HG03460 (cell line): ENCODE measurements around the gene ETV3L.
A peak's percentile ranks its signal among the peaks of the same experiment; 100 is the strongest.

Source experiments
- ATAC-seq: cut with Tn5 transposase; IDR thresholded peaks from one replicate; pipeline ENCODE4 v1.9.1; 2021; ENCODE audit not compliant: unreplicated experiment

Gene ETV3L

GRCh38 chr1:157099633-157100009, at the start of gene ETV3L:
ETV3L (minus strand) TSS chr1:157099808; CDS start chr1:157099523, 285 bp downstream.
- no peak for ATAC-seq

GRCh38 chr1:157147906-157148700, 48.5 kb upstream of the ETV3L start:
- ATAC-seq: no peak

DNA sequence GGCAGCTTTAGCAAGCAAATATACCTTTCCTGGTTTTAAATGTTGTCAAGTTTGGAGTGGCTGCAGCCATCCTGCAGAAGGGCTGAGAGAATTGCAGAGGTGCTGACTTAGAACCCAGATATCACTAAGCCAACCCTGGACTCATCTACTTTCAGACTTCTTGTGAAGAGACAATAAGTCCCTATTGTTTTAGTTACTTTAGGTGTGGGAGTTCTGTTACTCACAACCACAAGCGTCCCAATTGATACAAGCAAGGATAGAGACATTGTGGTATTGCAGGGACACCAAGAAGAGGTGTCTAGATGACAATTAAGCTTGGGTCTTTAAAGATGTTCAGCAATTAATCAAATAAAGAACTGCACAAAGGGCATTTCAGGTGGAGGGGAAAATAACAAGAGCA, 47.4 kb upstream of the ETV3L start:
- no peak for ATAC-seq

DNA sequence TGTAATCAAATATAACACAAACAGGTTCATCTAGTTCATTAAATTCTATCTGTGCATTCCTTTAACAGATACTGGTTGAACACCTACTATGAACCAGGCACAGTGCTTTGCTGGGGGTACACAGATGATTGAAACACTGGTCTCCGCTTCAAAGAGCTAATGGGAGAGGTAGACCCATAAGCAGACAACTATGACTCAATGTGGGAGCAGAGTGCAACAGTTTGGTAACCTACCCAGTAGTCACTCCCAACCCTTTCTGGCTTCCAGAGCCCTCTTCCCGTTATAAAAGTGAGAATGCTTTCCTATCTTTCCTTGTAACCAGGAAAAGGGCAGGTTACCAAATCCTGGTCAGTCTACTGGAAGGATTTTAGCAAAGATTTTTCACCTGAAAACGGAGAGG, 46.6 kb upstream of the ETV3L start:
- ATAC-seq: no peak

GRCh38 chr1:157145076-157145475, 45.5 kb upstream of the ETV3L start:
- ATAC-seq: no peak

- ATAC-seq: no peak
These were observed 44.9 kb upstream of the ETV3L start for GRCh38 chr1:157144509-157144908.

DNA sequence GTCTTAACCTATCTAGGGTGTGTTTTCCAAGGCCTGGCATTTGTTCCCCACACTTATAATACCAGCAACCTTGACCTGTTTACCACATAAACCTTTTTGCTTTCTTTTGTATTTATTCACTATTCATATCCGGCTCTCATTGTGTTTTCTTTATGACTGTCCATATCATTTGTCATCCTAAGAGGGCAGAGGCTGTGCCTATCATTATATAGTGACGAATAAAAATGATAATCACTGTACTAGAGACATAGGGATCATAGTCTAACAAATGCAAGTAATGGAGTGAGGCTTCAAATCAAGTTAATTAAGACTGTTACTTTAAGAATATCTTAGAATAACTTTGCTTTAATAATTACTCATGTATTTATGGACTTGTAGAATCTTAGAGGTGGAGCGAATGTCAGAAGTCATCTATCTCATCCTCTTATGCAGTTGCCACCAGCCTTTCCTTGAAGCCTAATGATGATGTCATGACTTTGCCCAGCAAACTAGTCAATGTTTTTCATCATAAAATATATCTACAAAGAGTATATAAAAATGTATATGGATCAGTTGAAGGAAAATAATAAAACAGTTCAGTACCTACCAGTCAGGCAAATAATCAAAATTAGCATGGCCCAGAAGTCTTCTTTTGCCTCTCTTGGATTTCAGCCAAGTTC, 43.3 kb upstream of the ETV3L start:
- ATAC-seq: no peak

DNA sequence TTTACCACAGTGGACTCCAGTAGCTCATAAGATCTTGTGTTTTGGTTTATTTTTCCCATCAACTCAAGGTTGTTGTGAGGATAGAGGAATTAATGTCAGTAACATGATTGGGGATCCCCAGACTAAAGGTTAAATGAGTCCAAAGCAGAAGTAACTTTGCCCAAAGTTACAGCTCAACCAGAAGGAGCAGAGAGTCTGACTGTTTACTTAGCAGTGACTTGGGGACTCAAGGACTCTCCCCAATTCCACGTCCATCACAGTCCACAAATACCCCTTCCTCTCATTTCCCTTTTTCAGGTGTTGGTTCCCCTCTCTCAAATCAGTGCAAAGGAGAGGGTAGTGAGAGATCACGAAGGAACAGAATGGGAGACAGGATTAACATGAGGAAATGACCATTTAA, 42.6 kb upstream of the ETV3L start:
- ATAC-seq: no peak

DNA sequence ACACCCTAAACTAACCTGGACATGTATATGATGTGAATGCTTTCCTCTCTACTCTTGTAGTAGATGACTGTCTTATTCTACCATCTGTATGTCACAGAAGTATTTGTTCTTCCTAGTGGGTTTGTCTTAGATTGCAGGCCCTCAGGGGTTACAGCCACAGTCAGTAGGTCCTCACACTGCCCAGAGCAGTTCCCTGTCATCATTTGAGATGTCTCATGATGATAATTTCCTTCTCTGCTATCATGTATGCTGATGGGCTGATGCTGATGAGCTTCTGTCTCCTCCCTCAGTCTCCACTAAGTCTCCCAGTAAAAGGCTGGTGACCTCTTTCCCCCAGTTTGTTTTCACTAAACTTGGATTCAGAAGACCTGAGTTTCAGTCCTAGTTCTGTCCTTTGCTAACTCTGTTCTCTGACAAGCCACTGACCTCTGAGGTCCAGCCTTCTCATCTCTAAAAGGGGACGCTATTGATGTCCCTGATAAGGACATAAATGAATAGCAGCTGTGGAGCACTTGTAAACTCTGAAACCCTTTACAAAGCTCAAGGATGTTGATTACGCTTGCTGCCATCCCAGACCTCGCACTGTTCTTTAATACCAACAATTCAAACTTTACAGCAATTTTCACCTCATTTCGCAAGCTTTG, 41.7 kb upstream of the ETV3L start:
- ATAC-seq: no peak

GRCh38 chr1:157140063-157140588, 40.5 kb upstream of the ETV3L start:
- ATAC-seq: no peak

DNA sequence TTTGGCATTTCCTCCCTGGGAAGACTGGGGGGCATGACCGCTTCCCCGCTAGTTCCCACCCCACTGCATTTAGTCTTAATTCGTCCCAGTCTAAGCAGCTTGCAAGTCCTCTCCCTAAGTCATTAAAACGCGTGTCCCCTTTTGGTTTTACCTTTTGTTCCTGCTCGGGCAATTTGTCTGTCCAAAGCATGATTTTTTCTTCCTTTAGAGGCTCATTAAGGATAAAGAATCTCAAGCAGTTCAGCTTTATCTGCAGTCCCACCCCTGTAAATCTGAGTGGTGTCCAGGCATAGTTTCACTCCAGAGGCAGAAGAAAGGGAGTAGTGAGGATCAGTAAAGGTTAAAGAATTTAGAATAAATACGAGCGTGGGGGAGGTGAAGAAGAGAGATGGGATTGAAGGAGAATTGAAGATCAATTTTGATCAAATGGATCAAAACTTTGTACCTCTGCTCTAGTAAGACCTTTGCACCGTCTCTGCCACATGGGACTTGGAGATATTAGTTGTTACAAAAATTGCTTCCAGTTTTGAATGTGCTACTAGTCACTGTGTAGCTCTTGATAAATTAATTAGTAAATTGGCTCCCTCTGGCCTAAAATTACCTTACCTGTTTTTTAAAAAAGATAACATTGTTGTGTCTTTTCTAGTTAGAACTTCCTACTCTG, 39.6 kb upstream of the ETV3L start:
- ATAC-seq: no peak

DNA sequence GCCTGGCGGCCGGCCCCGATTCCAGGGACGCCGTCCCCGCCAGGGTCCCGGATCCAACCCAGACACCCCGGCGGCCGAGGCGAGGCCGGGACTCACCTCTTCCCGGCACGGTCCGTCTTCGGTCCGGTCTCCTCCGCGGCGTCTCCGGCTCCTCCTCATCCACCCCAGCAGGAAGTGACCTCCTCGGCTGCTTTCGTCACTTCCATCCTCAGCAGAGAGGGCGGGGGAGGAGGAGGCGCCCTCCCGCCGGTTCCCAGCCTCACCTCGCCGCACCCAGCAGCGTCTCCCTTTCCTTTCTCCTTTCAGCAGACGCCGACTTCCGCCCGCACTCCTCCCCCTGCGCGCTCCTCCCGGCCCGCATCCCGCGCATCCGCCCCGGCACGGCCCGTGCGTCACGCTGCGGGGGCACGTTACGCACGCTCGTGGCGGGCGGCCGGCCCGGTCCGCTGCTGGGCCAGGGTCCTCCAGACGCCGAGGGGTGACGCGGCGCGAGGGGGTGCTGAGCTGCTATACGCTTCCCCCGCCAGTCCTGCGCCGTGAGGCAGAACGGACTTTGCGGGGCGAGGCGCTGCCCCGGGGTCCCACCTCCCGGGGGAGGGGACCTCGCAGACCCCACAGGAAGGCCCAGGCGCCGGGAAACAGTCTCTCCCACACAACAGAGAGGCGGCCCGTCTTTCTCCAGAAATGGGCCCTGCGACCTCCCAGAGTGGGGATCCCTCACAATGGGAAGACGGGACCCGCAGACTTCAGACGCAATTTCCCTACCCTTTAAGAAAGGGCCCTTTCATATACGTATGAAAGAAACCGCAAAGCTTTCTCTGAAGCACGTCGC, 38.8 kb upstream of the ETV3L start, which contains the start of gene ETV3:
Gene ETV3 (minus strand): TSS at position 176 of the 832 bp plus-strand sequence. CDS start 2,043 bp downstream, outside the sequence.
- peak; percentile 80 for ATAC-seq

- ATAC-seq: peak; percentile 3
These were observed 38.0 kb upstream of the ETV3L start for GRCh38 chr1:157137408-157138219.

- no peak for ATAC-seq
These were observed 37.4 kb upstream of the ETV3L start for GRCh38 chr1:157137046-157137407.

- ATAC-seq: no peak
These were observed 36.5 kb upstream of the ETV3L start for GRCh38 chr1:157136133-157136532.

DNA sequence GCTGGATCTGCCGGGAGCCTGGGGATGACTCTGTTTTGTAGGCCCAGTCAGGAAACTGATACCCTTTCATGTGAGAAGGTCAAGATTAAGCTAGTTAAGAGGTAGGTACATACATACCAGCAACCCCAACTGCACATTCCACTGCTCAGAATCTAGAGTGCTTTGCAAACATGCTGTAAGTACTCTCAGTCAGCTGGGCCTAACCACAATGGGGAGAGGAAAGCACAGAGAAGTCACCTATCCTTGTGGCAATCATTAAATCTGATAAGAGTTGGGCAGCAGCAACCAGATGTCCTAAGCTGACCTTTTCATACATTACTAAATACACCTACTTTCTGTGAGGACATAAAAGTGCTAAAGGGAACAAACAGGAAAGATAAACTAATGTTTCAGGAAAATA, 36.0 kb upstream of the ETV3L start:
- no peak for ATAC-seq

GRCh38 chr1:157135070-157135469, 35.5 kb upstream of the ETV3L start:
- ATAC-seq: no peak

DNA sequence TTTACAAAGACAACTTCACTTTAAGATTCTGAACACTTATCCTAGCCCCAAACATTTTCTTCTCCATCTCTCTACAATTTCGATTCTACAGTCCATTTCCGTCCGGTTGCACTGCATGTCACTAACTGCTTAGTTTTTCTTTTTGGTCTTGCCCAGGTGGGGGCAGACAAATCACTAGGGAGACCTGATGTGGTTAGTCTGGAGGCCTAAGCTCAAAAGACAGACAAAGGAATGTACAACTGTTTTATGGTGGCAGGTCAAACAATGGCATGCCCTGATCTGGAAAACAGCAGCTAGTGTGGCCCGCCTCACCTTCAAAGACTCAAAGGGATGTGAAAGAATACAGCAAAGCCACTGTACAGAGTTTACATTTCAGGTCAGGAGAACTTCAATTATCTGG, 34.8 kb upstream of the ETV3L start:
- no peak for ATAC-seq

- ATAC-seq: no peak
These were observed 33.8 kb upstream of the ETV3L start for GRCh38 chr1:157133426-157133825.
